ENCODE data around the gene ACVRL1.

DNA sequence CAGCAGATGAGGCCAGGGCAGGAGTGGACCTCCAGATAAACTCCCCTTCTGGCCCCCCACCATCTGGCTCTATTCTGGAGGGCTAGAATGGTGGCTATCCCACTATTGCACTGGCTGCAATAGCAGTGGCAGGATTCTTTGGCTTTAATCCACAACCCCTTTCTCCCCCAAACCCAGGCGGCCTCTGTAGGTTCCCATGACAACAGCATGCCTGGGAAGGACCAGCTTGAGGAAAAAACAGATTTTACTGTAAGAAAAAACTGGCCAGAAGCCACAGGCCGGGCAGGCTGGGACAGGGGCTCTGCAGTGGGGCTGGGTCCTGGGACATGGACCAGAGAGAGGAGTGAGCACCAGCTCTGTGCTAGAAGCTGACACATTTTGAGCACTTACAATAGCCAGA lies 30.6 kb downstream of the ACVRL1 start:
- TF ChIP-seq POLR2A (IDR thresholded peaks at IDR 0.05): no peak
- no peak for TF ChIP-seq CTCF (IDR thresholded peaks at IDR 0.05)
- no peak for TF ChIP-seq EP300 (IDR thresholded peaks at IDR 0.05)
